K562 (cell line): ENCODE data around the gene PPFIBP2.

ENCODE experiments used
- ARID2 ChIP-seq: fragments of 450-650 bp; IDR thresholded peaks from 2 replicates; pipeline ENCODE4 v1.6.1; 2017; ENCODE audit warnings: antibody characterized with exemption, mild to moderate bottlenecking
- CTCF ChIP-seq, 3 experiments: IDR thresholded peaks in 2 of 3; conservative IDR thresholded peaks in 1 of 3; 2 replicates each; pipeline ENCODE4 v1.5.1; 2011 to 2012; ENCODE audit warnings: low read length in 3 of 3, mild to moderate bottlenecking in 3 of 3, control low read depth in 2 of 3, improper control_type of control experiment in 1 of 3, inconsistent platforms in 1 of 3, low read depth in 1 of 3, mixed read lengths in 1 of 3, moderate library complexity in 1 of 3; ENCODE audit not compliant: insufficient read depth in 2 of 3
- DDX20 ChIP-seq: fragments of 450-650 bp; IDR thresholded peaks from 2 replicates; pipeline ENCODE4 v1.6.1; 2016; ENCODE audit warnings: missing genetic modification characterization, low read depth, mild to moderate bottlenecking, missing compliant biosample characterization, moderate library complexity
- POLR2A ChIP-seq: fragments of 450-650 bp; conservative IDR thresholded peaks from 2 replicates; pipeline ENCODE4 v1.6.1; 2016
- POLR2AphosphoS5 ChIP-seq: IDR thresholded peaks from 2 replicates; pipeline ENCODE4 v1.6.1; 2011; ENCODE audit warnings: mild to moderate bottlenecking, low read depth, low read length, moderate library complexity; ENCODE audit not compliant: control insufficient read depth, insufficient read depth
- POLR2G ChIP-seq: fragments of 200-400 bp; formaldehyde crosslinking; IDR thresholded peaks from 2 replicates; pipeline ENCODE4 v1.6.1; 2017; ENCODE audit warnings: low read depth, mild to moderate bottlenecking, antibody characterized with exemption, low read length, moderate library complexity
- RBBP5 ChIP-seq: fragments of 200-600 bp; sonication (generic); IDR thresholded peaks from 2 replicates; pipeline ENCODE4 v1.6.1; 2012; ENCODE audit warnings: borderline replicate concordance, mild to moderate bottlenecking, low read length, control low read depth, inconsistent platforms; ENCODE audit not compliant: insufficient read depth, poor library complexity, severe bottlenecking
- SFPQ ChIP-seq: fragments of 200-400 bp; formaldehyde crosslinking; IDR thresholded peaks from 2 replicates; pipeline ENCODE4 v1.6.1; 2017; ENCODE audit warnings: mild to moderate bottlenecking, low read depth, low read length, moderate library complexity
- TF ChIP-seq, protein P1 (sequence below): fragments of 250-450 bp; sonication (Bioruptor Pico); IDR thresholded peaks from 2 replicates; pipeline ENCODE4 v1.4.0; 2020
- TF ChIP-seq, protein P2 (sequence below): fragments of 450-650 bp; conservative IDR thresholded peaks from 2 replicates; pipeline ENCODE4 v1.6.1; 2016; ENCODE audit warnings: missing genetic modification characterization, low read depth, mild to moderate bottlenecking, control low read depth, missing compliant biosample characterization

DNA sequence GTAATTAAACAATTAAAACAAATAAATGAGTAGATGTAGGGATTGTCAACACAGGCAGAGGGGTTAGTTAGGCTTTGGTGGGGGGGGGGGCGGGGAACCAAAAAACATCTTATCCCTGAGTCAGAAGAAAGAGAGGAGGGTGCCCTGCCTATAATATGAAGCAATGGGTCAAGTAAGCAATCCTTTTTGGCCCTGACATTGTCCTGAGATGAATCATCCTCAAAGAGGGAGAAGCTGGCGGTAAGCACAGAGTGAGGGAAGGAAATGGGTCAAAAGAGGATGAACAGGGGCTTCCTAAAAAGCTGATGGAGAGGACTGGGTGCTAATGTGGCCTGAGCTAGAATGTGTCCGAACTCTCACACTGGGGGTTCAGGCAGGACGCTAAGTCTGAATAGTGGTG is 23.7 kb upstream of the PPFIBP2 start:
- no peak for TF ChIP-seq RBBP5
- no peak for TF ChIP-seq POLR2A
- TF ChIP-seq, protein P1, sequence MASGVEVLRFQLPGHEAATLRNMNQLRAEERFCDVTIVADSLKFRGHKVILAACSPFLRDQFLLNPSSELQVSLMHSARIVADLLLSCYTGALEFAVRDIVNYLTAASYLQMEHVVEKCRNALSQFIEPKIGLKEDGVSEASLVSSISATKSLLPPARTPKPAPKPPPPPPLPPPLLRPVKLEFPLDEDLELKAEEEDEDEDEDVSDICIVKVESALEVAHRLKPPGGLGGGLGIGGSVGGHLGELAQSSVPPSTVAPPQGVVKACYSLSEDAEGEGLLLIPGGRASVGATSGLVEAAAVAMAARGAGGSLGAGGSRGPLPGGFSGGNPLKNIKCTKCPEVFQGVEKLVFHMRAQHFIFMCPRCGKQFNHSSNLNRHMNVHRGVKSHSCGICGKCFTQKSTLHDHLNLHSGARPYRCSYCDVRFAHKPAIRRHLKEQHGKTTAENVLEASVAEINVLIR (CRISPR knock-in tag): no peak
- TF ChIP-seq SFPQ: no peak
- no peak for TF ChIP-seq ARID2
- TF ChIP-seq, protein P2, sequence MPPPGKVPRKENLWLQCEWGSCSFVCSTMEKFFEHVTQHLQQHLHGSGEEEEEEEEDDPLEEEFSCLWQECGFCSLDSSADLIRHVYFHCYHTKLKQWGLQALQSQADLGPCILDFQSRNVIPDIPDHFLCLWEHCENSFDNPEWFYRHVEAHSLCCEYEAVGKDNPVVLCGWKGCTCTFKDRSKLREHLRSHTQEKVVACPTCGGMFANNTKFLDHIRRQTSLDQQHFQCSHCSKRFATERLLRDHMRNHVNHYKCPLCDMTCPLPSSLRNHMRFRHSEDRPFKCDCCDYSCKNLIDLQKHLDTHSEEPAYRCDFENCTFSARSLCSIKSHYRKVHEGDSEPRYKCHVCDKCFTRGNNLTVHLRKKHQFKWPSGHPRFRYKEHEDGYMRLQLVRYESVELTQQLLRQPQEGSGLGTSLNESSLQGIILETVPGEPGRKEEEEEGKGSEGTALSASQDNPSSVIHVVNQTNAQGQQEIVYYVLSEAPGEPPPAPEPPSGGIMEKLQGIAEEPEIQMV (tag): no peak
- TF ChIP-seq POLR2G: no peak
- TF ChIP-seq POLR2AphosphoS5: no peak
- no peak for TF ChIP-seq CTCF (IDR thresholded peaks at IDR 0.05 in 2 of 3, conservative IDR thresholded peaks at IDR 0.05 in 1 of 3; ENCODE audit: insufficient read depth in 2 of 3, low read depth in 1 of 3, low read length in 3 of 3)
- TF ChIP-seq DDX20 (tag): no peak
